C4-2B (cell line): ENCODE results near the gene UNC79.

Experiments
- CTCF ChIP-seq: fragments of 450-650 bp; conservative IDR thresholded peaks from 2 replicates; pipeline ENCODE4 v1.5.1; 2017; ENCODE audit warnings: mild to moderate bottlenecking
- ZFX ChIP-seq: fragments of 450-650 bp; IDR thresholded peaks from 2 replicates; pipeline ENCODE4 v1.6.1; 2017

- TF ChIP-seq CTCF (no peak), ZFX (no peak)
Measured at GRCh38 chr14:93643676-93644075, 212.9 kb downstream of the UNC79 start.
